Activated naive CD4-positive, alpha-beta T cell treated with Interleukin-2 at 50 U/mL for 16 hours (primary cell): Measurements from ENCODE around the gene CACNA1B.
A peak's percentile ranks its signal among the peaks of the same experiment; 100 is the strongest.
"Not testable (repeated sequence)": the region's sequence is repeated elsewhere in the genome, so short reads cannot be mapped to it uniquely, and the experiment has no call there.

ENCODE experiments used
- DNase-seq: peaks from one replicate; pipeline ENCODE4 v3.0.0-alpha.2; 2020

CACNA1B gene

GRCh38 chr9:138122201-138122600 lies 244.6 kb downstream of the CACNA1B start:
- no peak for DNase-seq

- DNase-seq = no peak
Measured at GRCh38 chr9:138122676-138123075, 245.1 kb downstream of the CACNA1B start.

- DNase-seq = no peak
Measured at GRCh38 chr9:138123086-138123485, 245.5 kb downstream of the CACNA1B start.

- not testable (repeated sequence) for DNase-seq
Measured at GRCh38 chr9:138126090-138126857, 248.7 kb downstream of the CACNA1B start.

- not testable (repeated sequence) for DNase-seq
Measured at GRCh38 chr9:138126858-138127584, 249.4 kb downstream of the CACNA1B start.

GRCh38 chr9:138128027-138128426 lies 250.4 kb downstream of the CACNA1B start:
- not testable (repeated sequence) for DNase-seq

GRCh38 chr9:138129318-138129717 lies 251.7 kb downstream of the CACNA1B start:
- DNase-seq = not testable (repeated sequence)

GRCh38 chr9:138132946-138133705 lies 255.5 kb downstream of the CACNA1B start:
- DNase-seq = not testable (repeated sequence)

- DNase-seq = not testable (repeated sequence)
Measured at GRCh38 chr9:138134581-138134980, 257.0 kb downstream of the CACNA1B start.

- DNase-seq = not testable (repeated sequence)
Measured at GRCh38 chr9:138139096-138139495, 261.5 kb downstream of the CACNA1B start.

GRCh38 chr9:138140980-138141379 lies 263.4 kb downstream of the CACNA1B start:
- DNase-seq = not testable (repeated sequence)

GRCh38 chr9:138142528-138143244 lies 265.1 kb downstream of the CACNA1B start:
- not testable (repeated sequence) for DNase-seq

- not testable (repeated sequence) for DNase-seq
Measured at GRCh38 chr9:138143491-138143890, 265.9 kb downstream of the CACNA1B start.

- not testable (repeated sequence) for DNase-seq
Measured at GRCh38 chr9:138147556-138147955, 270.0 kb downstream of the CACNA1B start.

- peak; percentile 17 for DNase-seq
Measured at GRCh38 chr9:138149672-138150656, 272.4 kb downstream of the CACNA1B start.

GRCh38 chr9:138155788-138156187 lies 278.2 kb downstream of the CACNA1B start:
- not testable (repeated sequence) for DNase-seq

- DNase-seq = not testable (repeated sequence)
Measured at GRCh38 chr9:138166793-138167192, 289.2 kb downstream of the CACNA1B start.
